Activated T-helper 2 cell treated with anti-CD3 and anti-CD28 coated beads, Interferon-gamma antibody, Interleukin-2, Interleukin-4, amounts not matched to agents 10 μg/mL and 5 μg/mL and 100 μg/mL, durations not matched to agents 14 hours and 24 hours and 36 hours (primary cell): ENCODE results near the gene LAMA5. TPM values are rescaled to one million over a fixed set of nuclear protein-coding genes. Genes with fewer than 3 reads are reported as not detected.

Experiments
- DNase-seq: peaks from one replicate; pipeline ENCODE4 v3.0.0; 2021; ENCODE audit warnings: low spot score
- H3K27ac Mint-ChIP-seq: one replicate; pipeline ENCODE4 v1.8.0; 2021; ENCODE audit warnings: mixed read lengths
- H3K27me3 Mint-ChIP-seq: one replicate; pipeline ENCODE4 v1.8.0; 2021; ENCODE audit warnings: low read depth, mixed read lengths
- H3K36me3 Mint-ChIP-seq: one replicate; pipeline ENCODE4 v1.8.0; 2021; ENCODE audit warnings: low read depth, mixed read lengths
- H3K4me1 Mint-ChIP-seq: one replicate; pipeline ENCODE4 v1.8.0; 2021; ENCODE audit warnings: low read depth, mixed read lengths
- H3K4me3 Mint-ChIP-seq: one replicate; pipeline ENCODE4 v1.8.0; 2021; ENCODE audit warnings: low read depth, mild to moderate bottlenecking, moderate library complexity, mixed read lengths
- H3K9me3 Mint-ChIP-seq: one replicate; pipeline ENCODE4 v1.8.0; 2021; ENCODE audit warnings: mixed read lengths
- intact Hi-C: fragments of 100-400 bp; cut with micrococcal nuclease; formaldehyde crosslinking; loops from one replicate; pipeline ENCODE4 v1.15.1; 2023
- total RNA-seq: library from RNA; stranded (reverse); gene quantifications from 2 replicates; pipeline ENCODE4 v1.2.3, GENCODE V29; 2022

Gene LAMA5
- total RNA-seq, 1 donor from 2014 or later = 3.9 TPM

- H3K27ac Mint-ChIP-seq = no peak overlapping the region
- H3K27me3 Mint-ChIP-seq = peaks cover 11% of the 10 kb centered on the region
- H3K36me3 Mint-ChIP-seq = no peaks in the 10 kb centered on the region
- no peak overlapping the region for H3K4me3 Mint-ChIP-seq
- H3K9me3 Mint-ChIP-seq = no peaks in the 10 kb centered on the region
- intact Hi-C loops = no loop called here
- DNase-seq = no peak
- H3K4me1 Mint-ChIP-seq = no peaks in the 10 kb centered on the region
Measured at GRCh38 chr20:62360854-62361798, 6.0 kb downstream of the LAMA5 start.

GRCh38 chr20:62359491-62360121 is 7.5 kb downstream of the LAMA5 start:
- Mint-ChIP-seq H3K4me1 (no peaks in the 10 kb centered on the region), H3K27me3 (no peaks in the 10 kb centered on the region), H3K9me3 (no peaks in the 10 kb centered on the region), H3K27ac (no peak overlapping the region), H3K4me3 (no peak overlapping the region), H3K36me3 (no peaks in the 10 kb centered on the region)
- no peak for DNase-seq
- intact Hi-C loops = no loop called here

GRCh38 chr20:62359043-62359490 is 8.0 kb downstream of the LAMA5 start:
- DNase-seq = no peak
- intact Hi-C loops = no loop called here
- Mint-ChIP-seq H3K4me1 (no peaks in the 10 kb centered on the region), H3K36me3 (no peaks in the 10 kb centered on the region), H3K4me3 (no peak overlapping the region), H3K27ac (no peak overlapping the region), H3K27me3 (no peaks in the 10 kb centered on the region), H3K9me3 (no peaks in the 10 kb centered on the region)

- H3K4me3 Mint-ChIP-seq = no peak overlapping the region
- H3K9me3 Mint-ChIP-seq = no peaks in the 10 kb centered on the region
- no peaks in the 10 kb centered on the region for H3K27me3 Mint-ChIP-seq
- no peak overlapping the region for H3K27ac Mint-ChIP-seq
- intact Hi-C loops = no loop called here
- H3K4me1 Mint-ChIP-seq = no peaks in the 10 kb centered on the region
- no peaks in the 10 kb centered on the region for H3K36me3 Mint-ChIP-seq
- DNase-seq = no peak
Measured at GRCh38 chr20:62358171-62359042, 8.7 kb downstream of the LAMA5 start.

- Mint-ChIP-seq H3K27me3 (no peaks in the 10 kb centered on the region), H3K27ac (no peak overlapping the region), H3K9me3 (no peaks in the 10 kb centered on the region), H3K4me3 (no peak overlapping the region), H3K36me3 (no peaks in the 10 kb centered on the region), H3K4me1 (no peaks in the 10 kb centered on the region)
- intact Hi-C loops = no loop called here
- DNase-seq = no peak
Measured at GRCh38 chr20:62357681-62358080, 9.4 kb downstream of the LAMA5 start.

GRCh38 chr20:62357187-62357667 is 9.9 kb downstream of the LAMA5 start:
- intact Hi-C loops = no loop called here
- Mint-ChIP-seq H3K27me3 (no peaks in the 10 kb centered on the region), H3K4me1 (no peaks in the 10 kb centered on the region), H3K27ac (no peak overlapping the region), H3K4me3 (no peak overlapping the region), H3K9me3 (no peaks in the 10 kb centered on the region), H3K36me3 (no peaks in the 10 kb centered on the region)
- DNase-seq = no peak

GRCh38 chr20:62356589-62357186 is 10.4 kb downstream of the LAMA5 start:
- H3K27me3 Mint-ChIP-seq = no peaks in the 10 kb centered on the region
- H3K27ac Mint-ChIP-seq = no peak overlapping the region
- H3K9me3 Mint-ChIP-seq = no peaks in the 10 kb centered on the region
- intact Hi-C loops = no loop called here
- H3K36me3 Mint-ChIP-seq = no peaks in the 10 kb centered on the region
- H3K4me1 Mint-ChIP-seq = no peaks in the 10 kb centered on the region
- no peak for DNase-seq
- H3K4me3 Mint-ChIP-seq = no peak overlapping the region

- Mint-ChIP-seq H3K27ac (no peak overlapping the region), H3K36me3 (no peaks in the 10 kb centered on the region), H3K27me3 (no peaks in the 10 kb centered on the region), H3K4me3 (no peak overlapping the region), H3K4me1 (no peaks in the 10 kb centered on the region), H3K9me3 (no peaks in the 10 kb centered on the region)
- intact Hi-C loops = no loop called here
- DNase-seq = no peak
Measured at GRCh38 chr20:62355878-62356588, 11.1 kb downstream of the LAMA5 start.

GRCh38 chr20:62355516-62355877 is 11.6 kb downstream of the LAMA5 start:
- H3K27me3 Mint-ChIP-seq = no peaks in the 10 kb centered on the region
- no peaks in the 10 kb centered on the region for H3K4me1 Mint-ChIP-seq
- H3K36me3 Mint-ChIP-seq = no peaks in the 10 kb centered on the region
- H3K4me3 Mint-ChIP-seq = no peak overlapping the region
- intact Hi-C loops = no loop called here
- DNase-seq = no peak
- no peaks in the 10 kb centered on the region for H3K9me3 Mint-ChIP-seq
- H3K27ac Mint-ChIP-seq = no peak overlapping the region

GRCh38 chr20:62354811-62355341 is 12.2 kb downstream of the LAMA5 start:
- H3K36me3 Mint-ChIP-seq = no peaks in the 10 kb centered on the region
- H3K9me3 Mint-ChIP-seq = no peaks in the 10 kb centered on the region
- H3K4me3 Mint-ChIP-seq = no peak overlapping the region
- H3K27ac Mint-ChIP-seq = no peak overlapping the region
- no peak for DNase-seq
- no peaks in the 10 kb centered on the region for H3K4me1 Mint-ChIP-seq
- H3K27me3 Mint-ChIP-seq = no peaks in the 10 kb centered on the region
- intact Hi-C loops = no loop called here

GRCh38 chr20:62354031-62354808 is 12.9 kb downstream of the LAMA5 start:
- intact Hi-C loops = no loop called here
- Mint-ChIP-seq H3K4me3 (no peak overlapping the region), H3K9me3 (peaks cover 3% of the 10 kb centered on the region), H3K27ac (no peak overlapping the region), H3K4me1 (no peaks in the 10 kb centered on the region), H3K27me3 (no peaks in the 10 kb centered on the region), H3K36me3 (no peaks in the 10 kb centered on the region)
- DNase-seq = no peak
